Endodermal cell (in vitro differentiated cells): ENCODE data around the gene SELENOO. TPM values are rescaled to one million over a fixed set of nuclear protein-coding genes. Genes with fewer than 3 reads are reported as not detected.

Source experiments
- DNase-seq: peaks from one replicate; pipeline ENCODE4 v3.0.0-alpha.2; 2017
- H3K27ac ChIP-seq: 2 replicates; pipeline ENCODE4 v1.5.1; 2013; ENCODE audit warnings: mild to moderate bottlenecking, low read depth, low read length, moderate library complexity
- H3K27me3 ChIP-seq: 2 replicates; pipeline ENCODE4 v1.6.1; 2013; ENCODE audit warnings: mild to moderate bottlenecking, low read length, moderate library complexity; ENCODE audit not compliant: insufficient read depth, control insufficient read depth, poor library complexity, severe bottlenecking
- H3K36me3 ChIP-seq: 2 replicates; pipeline ENCODE4 v1.7.0; 2013; ENCODE audit warnings: mild to moderate bottlenecking, low read length, moderate library complexity; ENCODE audit not compliant: control insufficient read depth, insufficient read depth
- H3K4me1 ChIP-seq: one replicate; pipeline ENCODE4 v1.7.0; 2013; ENCODE audit warnings: low read length; ENCODE audit not compliant: control insufficient read depth, insufficient read depth
- H3K4me3 ChIP-seq: 2 replicates; pipeline ENCODE4 v1.5.1; 2013; ENCODE audit warnings: mild to moderate bottlenecking, low read length, moderate library complexity
- H3K9ac ChIP-seq: 2 replicates; pipeline ENCODE4 v1.6.1; 2013; ENCODE audit warnings: mild to moderate bottlenecking, low read length, moderate library complexity; ENCODE audit not compliant: poor library complexity, severe bottlenecking; ENCODE audit errors: extremely low read depth
- H3K9me3 ChIP-seq: 2 replicates; pipeline ENCODE4 v1.6.1; 2013; ENCODE audit warnings: mild to moderate bottlenecking, low read length, moderate library complexity; ENCODE audit not compliant: control insufficient read depth
- H3K27ac Mint-ChIP-seq: 2 replicates; pipeline ENCODE4 v1.8.0; 2020; ENCODE audit warnings: mixed read lengths
- H3K27me3 Mint-ChIP-seq: 2 replicates; pipeline ENCODE4 v1.8.0; 2021; ENCODE audit warnings: mild to moderate bottlenecking, mixed read lengths; ENCODE audit not compliant: insufficient read depth
- H3K36me3 Mint-ChIP-seq: 2 replicates; pipeline ENCODE4 v1.8.0; 2020; ENCODE audit warnings: low read depth, mixed read lengths
- H3K4me1 Mint-ChIP-seq: 2 replicates; pipeline ENCODE4 v1.8.0; 2020; ENCODE audit warnings: mixed read lengths
- H3K4me3 Mint-ChIP-seq: 2 replicates; pipeline ENCODE4 v1.8.0; 2020; ENCODE audit warnings: mild to moderate bottlenecking, moderate library complexity, mixed read lengths
- H3K9me3 Mint-ChIP-seq: 2 replicates; pipeline ENCODE4 v1.8.0; 2020; ENCODE audit warnings: mild to moderate bottlenecking, mixed read lengths
- WGBS, 2 experiments: methylation state at CpG; one replicate each; pipeline versions ENCODE4 v1.1.5 to v1.1.7; 2013; ENCODE audit warnings: missing lambda C conversion rate in 2 of 2, mixed read lengths in 1 of 2; ENCODE audit not compliant: insufficient coverage in 1 of 2, insufficient read length in 1 of 2; 5-methylcytosine and 5-hydroxymethylcytosine counted together
- total RNA-seq, 2 donors: library from RNA; stranded (reverse); fragmentation: NEBNext Ultra II Directional in 1 of 2; extraction: Animal tissue kit (Norgen Biotek cat#: 25700) in 1 of 2; gene quantifications; 2 replicates in 1 of 2; 3 replicates in 1 of 2; pipeline ENCODE4 v1.2.1, GENCODE V29; 2021
- TF ChIP-seq, protein P1 (sequence below): fragments of 200-600 bp; sonication (generic); conservative IDR thresholded peaks from 2 replicates; pipeline ENCODE4 v1.5.0; 2021; ENCODE audit warnings: antibody characterized with exemption, mild to moderate bottlenecking

The SELENOO gene
- total RNA-seq, 2 donors from 2014 or later, result 22.2 to 22.9 TPM

DNA sequence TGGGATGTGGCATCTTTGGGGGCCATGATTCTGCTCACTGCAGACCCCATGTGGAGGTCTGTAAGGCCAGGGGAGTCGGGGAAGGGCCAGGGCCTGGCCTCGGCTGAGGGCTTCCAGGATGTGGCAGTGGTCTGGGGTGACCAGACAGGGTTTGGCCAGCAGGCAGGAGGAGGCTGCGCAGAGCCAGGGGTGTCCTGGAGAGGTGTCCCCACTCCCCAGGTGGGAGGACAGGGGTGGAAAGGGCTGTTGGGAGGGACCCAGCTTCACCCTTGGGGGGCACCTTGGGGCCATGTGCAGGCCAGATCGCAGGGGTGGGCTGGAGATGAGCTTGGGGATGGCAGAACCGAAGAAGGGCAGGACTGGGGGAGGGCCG is 26.8 kb upstream of the SELENOO start:
- Histone ChIP-seq H3K9ac (no peak overlapping the region), H3K9me3 (no peaks in the 10 kb centered on the region), H3K36me3 (no peaks in the 10 kb centered on the region), H3K4me3 (no peak overlapping the region), H3K27ac (no peak overlapping the region), H3K4me1 (no peaks in the 10 kb centered on the region), H3K27me3 (peaks cover 11% of the 10 kb centered on the region)
- H3K9me3 Mint-ChIP-seq, result no peaks in the 10 kb centered on the region
- no peak overlapping the region for H3K4me3 Mint-ChIP-seq
- peaks cover 13% of the 10 kb centered on the region for H3K27me3 Mint-ChIP-seq
- no peaks in the 10 kb centered on the region for H3K4me1 Mint-ChIP-seq
- H3K27ac Mint-ChIP-seq, result no peak overlapping the region
- TF ChIP-seq, protein P1, sequence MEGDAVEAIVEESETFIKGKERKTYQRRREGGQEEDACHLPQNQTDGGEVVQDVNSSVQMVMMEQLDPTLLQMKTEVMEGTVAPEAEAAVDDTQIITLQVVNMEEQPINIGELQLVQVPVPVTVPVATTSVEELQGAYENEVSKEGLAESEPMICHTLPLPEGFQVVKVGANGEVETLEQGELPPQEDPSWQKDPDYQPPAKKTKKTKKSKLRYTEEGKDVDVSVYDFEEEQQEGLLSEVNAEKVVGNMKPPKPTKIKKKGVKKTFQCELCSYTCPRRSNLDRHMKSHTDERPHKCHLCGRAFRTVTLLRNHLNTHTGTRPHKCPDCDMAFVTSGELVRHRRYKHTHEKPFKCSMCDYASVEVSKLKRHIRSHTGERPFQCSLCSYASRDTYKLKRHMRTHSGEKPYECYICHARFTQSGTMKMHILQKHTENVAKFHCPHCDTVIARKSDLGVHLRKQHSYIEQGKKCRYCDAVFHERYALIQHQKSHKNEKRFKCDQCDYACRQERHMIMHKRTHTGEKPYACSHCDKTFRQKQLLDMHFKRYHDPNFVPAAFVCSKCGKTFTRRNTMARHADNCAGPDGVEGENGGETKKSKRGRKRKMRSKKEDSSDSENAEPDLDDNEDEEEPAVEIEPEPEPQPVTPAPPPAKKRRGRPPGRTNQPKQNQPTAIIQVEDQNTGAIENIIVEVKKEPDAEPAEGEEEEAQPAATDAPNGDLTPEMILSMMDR, result no peak
- peaks cover 6% of the 10 kb centered on the region for H3K36me3 Mint-ChIP-seq
- WGBS, 2 experiments, result 93% methylated on average over 5 to 6 of the region's 6 CpGs
- no peak for DNase-seq

DNA sequence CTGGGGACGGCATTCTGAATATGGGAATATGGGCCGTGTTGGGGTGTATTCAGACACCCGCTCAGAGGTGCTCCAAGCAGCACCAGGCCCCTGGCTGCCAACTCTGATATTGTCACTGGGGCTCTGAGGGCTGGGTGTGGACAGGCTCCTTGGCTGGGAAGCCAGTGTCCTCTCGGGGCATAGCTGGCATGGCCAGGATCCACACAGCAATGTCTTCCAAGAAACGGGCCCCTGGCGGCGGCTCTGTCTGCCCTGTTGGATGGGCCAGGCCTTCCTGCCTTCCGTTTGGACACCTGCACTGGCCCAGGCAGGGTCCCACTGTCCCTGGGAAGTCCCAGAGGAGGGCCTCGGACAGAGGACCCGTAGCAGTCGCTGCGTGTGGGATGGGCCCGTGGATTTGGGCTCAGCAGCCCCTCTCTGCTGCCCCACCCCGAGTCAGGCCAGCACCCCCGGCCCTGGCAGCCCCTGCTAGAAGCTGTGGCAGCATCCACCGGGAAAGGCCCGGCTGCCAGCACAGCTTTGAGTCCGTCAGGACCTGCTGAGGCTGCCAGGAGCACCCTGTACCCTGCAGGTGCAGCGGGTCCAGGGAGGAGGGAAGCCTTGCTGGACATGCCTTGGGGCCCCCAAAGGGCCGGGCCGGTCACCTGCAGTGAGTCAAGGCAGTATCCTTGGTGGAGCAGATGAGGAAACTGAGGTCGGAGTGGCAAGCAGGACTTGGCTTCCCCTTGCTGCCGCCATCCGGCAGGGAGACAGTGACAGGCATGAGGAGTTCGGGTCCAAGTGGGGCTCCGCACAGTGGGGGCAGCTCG is 26.2 kb upstream of the SELENOO start:
- no peaks in the 10 kb centered on the region for H3K9me3 ChIP-seq
- H3K27me3 ChIP-seq, result peaks cover 6% of the 10 kb centered on the region
- Mint-ChIP-seq H3K27ac (no peak overlapping the region), H3K4me1 (no peaks in the 10 kb centered on the region), H3K9me3 (no peaks in the 10 kb centered on the region), H3K27me3 (peaks cover 8% of the 10 kb centered on the region), H3K4me3 (no peak overlapping the region), H3K36me3 (peaks cover 8% of the 10 kb centered on the region)
- no peak for DNase-seq
- H3K4me1 ChIP-seq, result no peaks in the 10 kb centered on the region
- H3K9ac ChIP-seq, result no peak overlapping the region
- TF ChIP-seq, protein P1, result peak; percentile 20
- no peak overlapping the region for H3K27ac ChIP-seq
- WGBS, 2 experiments, result 90 to 93% methylated on average over 15 to 27 of the region's 27 CpGs
- H3K4me3 ChIP-seq, result no peak overlapping the region
- no peaks in the 10 kb centered on the region for H3K36me3 ChIP-seq

DNA sequence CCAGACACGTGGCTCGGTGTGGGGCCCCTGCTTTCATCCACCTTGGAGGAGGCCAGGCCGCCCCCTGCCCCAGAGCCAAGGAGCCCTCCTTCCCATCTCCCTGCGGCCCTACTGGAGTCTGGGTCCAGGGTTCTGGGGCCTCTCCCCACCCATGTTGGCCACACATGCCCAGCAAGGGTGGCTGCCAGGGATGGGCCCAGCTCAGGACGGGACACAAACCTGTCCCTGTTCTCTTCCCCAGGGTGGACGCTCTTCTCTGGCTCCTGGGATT is 25.7 kb upstream of the SELENOO start:
- H3K36me3 ChIP-seq, result no peaks in the 10 kb centered on the region
- Mint-ChIP-seq H3K27ac (no peak overlapping the region), H3K36me3 (peaks cover 11% of the 10 kb centered on the region), H3K9me3 (no peaks in the 10 kb centered on the region), H3K4me3 (no peak overlapping the region), H3K4me1 (no peaks in the 10 kb centered on the region), H3K27me3 (peaks cover 8% of the 10 kb centered on the region)
- no peaks in the 10 kb centered on the region for H3K4me1 ChIP-seq
- no peak overlapping the region for H3K27ac ChIP-seq
- H3K9ac ChIP-seq, result no peak overlapping the region
- TF ChIP-seq, protein P1, result no peak
- no peak overlapping the region for H3K4me3 ChIP-seq
- peaks cover 6% of the 10 kb centered on the region for H3K27me3 ChIP-seq
- no peaks in the 10 kb centered on the region for H3K9me3 ChIP-seq
- WGBS, 2 experiments, result 85 to 86% methylated on average over 4 to 6 of the region's 6 CpGs
- DNase-seq, result no peak
